ENCODE measurements around the gene CDH13. TPM values are rescaled to one million over a fixed set of nuclear protein-coding genes. Genes with fewer than 3 reads are reported as not detected.

Gene CDH13
- total and polyA plus RNA-seq, 2 of the 8 experiments (the other 6 are each of a cell fraction or from before 2014, with no cell fraction given): 2.3 to 2.4 TPM

DNA sequence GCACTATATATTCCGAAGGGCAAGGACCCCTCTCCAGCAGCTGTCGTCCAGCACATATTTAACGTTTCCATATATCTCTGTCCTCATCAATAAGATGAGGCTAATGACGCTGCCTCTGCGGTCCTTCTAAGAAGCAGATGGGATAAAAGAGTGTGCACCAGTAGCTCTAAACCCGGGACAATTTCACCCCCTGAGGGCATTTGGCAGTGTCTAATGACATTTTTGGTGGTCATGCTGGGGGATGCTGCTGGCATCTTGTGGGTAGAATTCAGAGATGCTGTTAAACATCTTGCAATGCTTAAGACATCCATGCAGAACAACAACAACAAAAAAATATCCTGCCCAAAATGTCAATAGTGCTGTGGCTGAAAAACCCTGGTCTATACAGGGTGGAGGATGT, 372.9 kb downstream of the CDH13 start (continued):
- TF ChIP-seq NANOG (IDR thresholded peaks at IDR 0.05; ENCODE audit: insufficient read depth, low read depth, low read length, poor library complexity, severe bottlenecking): no peak
- no peak for TF ChIP-seq EZH2 (IDR thresholded peaks at IDR 0.05; ENCODE audit: low read depth, low read length, severe bottlenecking)
- TF ChIP-seq YY1 (IDR thresholded peaks at IDR 0.05; ENCODE audit: low read depth, low read length): no peak
- no peak for TF ChIP-seq EP300 (IDR thresholded peaks at IDR 0.05; ENCODE audit: borderline replicate concordance in 1 of 2, low read depth in 2 of 2, low read length in 2 of 2)
- no peak for TF ChIP-seq TAF1 (IDR thresholded peaks at IDR 0.05; ENCODE audit: low read depth, low read length)
- TF ChIP-seq POLR2AphosphoS5 (IDR thresholded peaks at IDR 0.05; ENCODE audit: low read depth, low read length): no peak
- TF ChIP-seq PHF8 (conservative IDR thresholded peaks at IDR 0.05; ENCODE audit: low read depth, low read length): no peak
